Heart left ventricle (tissue), 16 donors: Measurements from ENCODE around the gene SNCAIP. TPM values are rescaled to one million over a fixed set of nuclear protein-coding genes. Genes with fewer than 3 reads are reported as not detected.

Experiments used
- ATAC-seq, 4 donors: fragments of 200-7000 bp; cut with Tn5 transposase; one replicate each; pipeline ENCODE4 v1.9.1; 2020 to 2022; ENCODE audit warnings: moderate library complexity in 4 of 4, mild to moderate bottlenecking in 3 of 4, moderate number of reproducible peaks in 1 of 4
- DNase-seq, 5 donors: peaks; one replicate each; pipeline ENCODE4 v3.0.0-alpha.2; 2020
- H3K27ac ChIP-seq, 12 donors: fragments of 200-600 bp; sonication (generic) in 4 of 12; one replicate each; pipeline versions ENCODE4 v1.5.0 to v1.8.0; 2016 to 2022; ENCODE audit warnings: mild to moderate bottlenecking in 2 of 12
- H3K27me3 ChIP-seq, 9 donors: fragments of 200-600 bp; sonication (generic) in 2 of 9; one replicate each; pipeline versions ENCODE4 v1.5.1 to v1.8.0; 2016 to 2022; ENCODE audit warnings: mild to moderate bottlenecking in 3 of 9
- H3K36me3 ChIP-seq, 9 donors: fragments of 200-600 bp; sonication (generic) in 2 of 9; one replicate each; pipeline versions ENCODE4 v1.5.0 to v1.8.0; 2018 to 2022; ENCODE audit warnings: mild to moderate bottlenecking in 2 of 9
- H3K4me1 ChIP-seq, 12 donors: fragments of 200-600 bp; sonication (generic) in 4 of 12; one replicate each; pipeline versions ENCODE4 v1.5.0 to v1.8.0; 2016 to 2022; ENCODE audit warnings: mild to moderate bottlenecking in 3 of 12
- H3K4me3 ChIP-seq, 12 donors: fragments of 200-600 bp; sonication (generic) in 4 of 12; one replicate each; pipeline versions ENCODE4 v1.5.0 to v1.8.0; 2017 to 2022; ENCODE audit warnings: mild to moderate bottlenecking in 9 of 12, moderate library complexity in 4 of 12
- H3K9me3 ChIP-seq, 12 donors: fragments of 200-600 bp; sonication (generic) in 4 of 12; one replicate each; pipeline versions ENCODE4 v1.5.0 to v1.8.0; 2016 to 2022; ENCODE audit warnings: mild to moderate bottlenecking in 1 of 12
- CTCF ChIP-seq, 12 donors: fragments of 200-600 bp; sonication (generic) in 4 of 12; IDR thresholded peaks; one replicate each; pipeline versions ENCODE4 v1.5.0 to v1.8.0; 2018 to 2022; ENCODE audit warnings: antibody characterized with exemption in 12 of 12, mild to moderate bottlenecking in 5 of 12
- POLR2A ChIP-seq, 2 donors: fragments of 450-650 bp; IDR thresholded peaks; one replicate each; pipeline ENCODE4 v1.6.1; 2017; ENCODE audit warnings: antibody characterized with exemption in 2 of 2, mild to moderate bottlenecking in 2 of 2, moderate library complexity in 2 of 2
- WGBS, 4 donors: extraction: QIAGEN DNeasy Blood & Tissue Kit in 2 of 4; methylation state at CpG; one replicate each; pipeline versions ENCODE4 v1.1.5 to v1.1.7; 2013 to 2018; 5-methylcytosine and 5-hydroxymethylcytosine counted together
- intact Hi-C, 10 donors: fragments of 100-400 bp; cut with DNase I; formaldehyde crosslinking; loops; one replicate each; pipeline versions ENCODE4 v1.11.1 to v1.14.2; 2022
- polyA plus RNA-seq, 2 donors: library from polyadenylated mRNA; stranded (reverse); fragments of 200-250 nt; gene quantifications; one replicate each; pipeline ENCODE4 v1.2.3, GENCODE V29; 2013
- total RNA-seq, 9 donors: library from RNA; depleted of rRNA in 2 of 9; stranded (reverse); fragments of >200 nt in 2 of 9; fragmentation: NEBNext Ultra II Directional in 3 of 9; extraction: Animal tissue kit (Norgen Biotek cat#: 25700) in 3 of 9; gene quantifications; one replicate each; pipeline versions ENCODE4 v1.1.0 to v1.2.4, GENCODE V29; 2016 to 2023
- donor health status: ischemic (EF 13 %, LVEDD 7.1; RV severe dilation, severe dysfunction).
- donor health status: healthy with polysubstance abuse.
- donor health status: DM: no; HTN: yes; CAD: no.
- donor health status: DM: no; HTN: no; CAD: no.
- donor health status: ischemic (EF 25% LVEDD 6.9; RV normal size, moderate dysfunction).
- donor health status: ischemic (EF 25% LVEDD 5.7; RV mildly dilated, moderate dysfunction).
- donor health status: healthy.
- donor health status: DM: yes; HTN: yes; CAD: no.
- donor health status: ischemic (EF 35%, LVEDD 5.7; RV mildly dilated, moderate dysfunction).
- donor health status: nonischemic (EF 11% LVEDD 7.7; RV severe dilation, severe dysfunction).
- donor health status: DM: yes; HTN: yes; CAD: no.
- donor health status: PGD.
- donor health status: ischemic (EF 29% LVEDD 5.4; RV normal size, mild dysfunction).
- donor health status: nonischemic (EF 23%, LVEDD 6.1; RV moderate dilation, normal function).

SNCAIP gene
- total and polyA plus RNA-seq, 11 donors: 0.54 to 7.5 (median 0.94) TPM

GRCh38 chr5:122306461-122306860 is 5.6 kb upstream of the SNCAIP start:
- DNase-seq (no peak), ATAC-seq (no peak)
- WGBS, 4 donors: 42 to 56% (median 49%) methylated on average over 2 of the region's 2 CpGs
- TF ChIP-seq POLR2A (IDR thresholded peaks at IDR 0.05): no peak
- TF ChIP-seq CTCF (IDR thresholded peaks at IDR 0.05): no peak
- no peak overlapping the region for H3K4me3 ChIP-seq
- peaks cover 0 to 4% (median 0%) of the 10 kb centered on the region in 12 donors for H3K4me1 ChIP-seq
- intact Hi-C loops: loop anchor here in 1 of 10 donors (10.0 kb wide), 1 partner anchor 108 kb away; no protein-coding TSS in a partner anchor
- H3K9me3 ChIP-seq: peaks cover 0 to 5% (median 0%) of the 10 kb centered on the region in 12 donors
- peaks cover 0 to 11% (median 0%) of the 10 kb centered on the region in 9 donors for H3K27me3 ChIP-seq
- H3K36me3 ChIP-seq: no peaks in the 10 kb centered on the region
- no peak overlapping the region for H3K27ac ChIP-seq

DNA sequence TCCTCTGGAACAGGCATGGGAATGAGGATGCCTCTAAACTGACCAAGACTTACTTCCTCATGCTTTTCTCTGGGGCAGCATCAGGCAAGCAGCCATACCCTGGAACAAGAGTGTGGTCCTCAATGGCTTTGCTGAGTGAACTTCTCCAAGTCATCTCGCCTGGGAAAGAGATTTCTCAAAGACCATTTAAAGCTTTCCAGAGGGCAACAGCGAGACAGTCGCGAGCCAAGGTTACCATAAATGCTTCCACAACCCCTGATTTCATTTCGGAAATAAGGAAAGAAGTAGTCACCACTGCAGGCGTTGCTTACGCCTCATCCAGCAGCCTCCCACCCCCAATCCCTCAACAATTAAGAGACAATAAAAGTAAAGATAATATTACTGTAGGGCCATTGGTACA is 1.1 kb upstream of the SNCAIP start:
- ATAC-seq: peak in 2 of 4 donors; percentile 14 to 18

GRCh38 chr5:122311497-122311960 is 508 bp upstream of the SNCAIP start:
- DNase-seq (peak in 3 of 5 donors; percentile 9 to 24 (median 22)), ATAC-seq (peak in 2 of 4 donors; percentile 7 to 9)
- H3K27ac ChIP-seq: peak overlapping the region in 6 of 12 donors; percentile 14 to 63 (median 38)
- H3K27me3 ChIP-seq: peaks cover 0 to 36% (median 7%) of the 10 kb centered on the region in 9 donors
- TF ChIP-seq POLR2A (IDR thresholded peaks at IDR 0.05): no peak
- no peak for TF ChIP-seq CTCF (IDR thresholded peaks at IDR 0.05)
- no peaks in the 10 kb centered on the region for H3K36me3 ChIP-seq
- H3K4me3 ChIP-seq: peak overlapping the region in 11 of 12 donors; percentile 19 to 86 (median 67)
- H3K4me1 ChIP-seq: peaks cover 0 to 25% (median 9%) of the 10 kb centered on the region in 12 donors
- intact Hi-C loops: no loop called here
- 4 to 5% (median 4%) methylated on average over 31 to 33 of the region's 33 CpGs for WGBS, 4 donors
- H3K9me3 ChIP-seq: peaks cover 0 to 5% (median 0%) of the 10 kb centered on the region in 12 donors

More for the DNA sequence above, 1.1 kb upstream of the SNCAIP start:
- H3K4me3 ChIP-seq: peak overlapping the region in 7 of 12 donors; percentile 37 to 86 (median 72)
- H3K27me3 ChIP-seq: peaks cover 0 to 36% (median 7%) of the 10 kb centered on the region in 9 donors
- peak in 1 of 5 donors; percentile 19 for DNase-seq
- peaks cover 0 to 25% (median 9%) of the 10 kb centered on the region in 12 donors for H3K4me1 ChIP-seq
- 52 to 72% (median 63%) methylated on average over 7 of the region's 7 CpGs for WGBS, 4 donors
- intact Hi-C loops: no loop called here
- TF ChIP-seq POLR2A (IDR thresholded peaks at IDR 0.05): no peak
- TF ChIP-seq CTCF (IDR thresholded peaks at IDR 0.05): no peak
- no peaks in the 10 kb centered on the region for H3K36me3 ChIP-seq
- peak overlapping the region in 5 of 12 donors; percentile 6 to 57 (median 36) for H3K27ac ChIP-seq
- peaks cover 0 to 5% (median 0%) of the 10 kb centered on the region in 12 donors for H3K9me3 ChIP-seq

GRCh38 chr5:122312591-122313406 is 762 bp downstream of the SNCAIP start:
- Histone ChIP-seq H3K27me3 (peaks cover 0 to 36% (median 7%) of the 10 kb centered on the region in 9 donors), H3K27ac (peak overlapping the region in 10 of 12 donors; percentile 14 to 78 (median 47)), H3K36me3 (no peaks in the 10 kb centered on the region), H3K4me3 (peak overlapping the region; percentile 9 to 86 (median 67)), H3K4me1 (peaks cover 0 to 25% (median 9%) of the 10 kb centered on the region in 12 donors), H3K9me3 (peaks cover 0 to 5% (median 0%) of the 10 kb centered on the region in 12 donors)
- no peak for TF ChIP-seq POLR2A (IDR thresholded peaks at IDR 0.05)
- TF ChIP-seq CTCF (IDR thresholded peaks at IDR 0.05): no peak
- DNase-seq (peak; percentile 8 to 54 (median 22)), ATAC-seq (peak; percentile 39 to 68 (median 60))
- 3 to 4% (median 4%) methylated on average over 31 of the region's 31 CpGs for WGBS, 4 donors
- intact Hi-C loops: no loop called here
